Tibial nerve (tissue), 4 donors: ENCODE measurements around the gene CATSPER3.

Source experiments
- CTCF ChIP-seq, 5 experiments: fragments of 200-600 bp in 3 of 5; fragments of 450-650 bp in 2 of 5; sonication (generic) in 3 of 5; IDR thresholded peaks; one replicate each; pipeline ENCODE4 v1.5.1; 2016 to 2019; ENCODE audit warnings: antibody characterized with exemption in 5 of 5, mild to moderate bottlenecking in 3 of 5, moderate library complexity in 2 of 5
- EP300 ChIP-seq, 2 donors: sonication (generic); formaldehyde crosslinking; IDR thresholded peaks; one replicate each; pipeline ENCODE4 v1.6.1; 2017; ENCODE audit warnings: antibody characterized with exemption in 2 of 2, mild to moderate bottlenecking in 1 of 2

- no peak for TF ChIP-seq CTCF (IDR thresholded peaks at IDR 0.05)
- no peak for TF ChIP-seq EP300 (IDR thresholded peaks at IDR 0.05)
Observed at GRCh38 chr5:135011355-135012032, 43.8 kb downstream of the CATSPER3 start.
